ENCODE data around the gene CFAP299.

- TF ChIP-seq ZNF274 (IDR thresholded peaks at IDR 0.05; ENCODE audit: low read depth, low read length) (no peak), YY1 (IDR thresholded peaks at IDR 0.05; ENCODE audit: insufficient read depth, insufficient read length) (no peak), SUZ12 (IDR thresholded peaks at IDR 0.05; ENCODE audit: extremely low read depth, insufficient read depth, insufficient read length) (no peak)
These were observed 278.8 kb downstream of the CFAP299 start for GRCh38 chr4:80614319-80614718.
